ENCODE results near the gene ELFN2.
"Not testable (repeated sequence)": the region's sequence is repeated elsewhere in the genome, so short reads cannot be mapped to it uniquely, and the experiment has no call there.

ELFN2 gene

GRCh38 chr22:37427135-37427710 is at the start of gene ELFN2:
ELFN2 (minus strand) TSS chr22:37427479; CDS start chr22:37375534, 51,945 bp downstream.
- DNase-seq, result no peak

- DNase-seq, result no peak
These were observed 49.4 kb upstream of the ELFN2 start for GRCh38 chr22:37476389-37477329.

- no peak for DNase-seq
These were observed 47.3 kb upstream of the ELFN2 start for GRCh38 chr22:37474447-37475090.

GRCh38 chr22:37473437-37473946 is 46.2 kb upstream of the ELFN2 start:
- no peak for DNase-seq

- peak; percentile 16 to 55 (median 32) for DNase-seq
These were observed 45.2 kb upstream of the ELFN2 start for GRCh38 chr22:37472418-37473006.

GRCh38 chr22:37471727-37472417 is 44.6 kb upstream of the ELFN2 start:
- DNase-seq, result no peak

- no peak for DNase-seq
These were observed 42.8 kb upstream of the ELFN2 start for GRCh38 chr22:37470087-37470445.

- no peak for DNase-seq
These were observed 42.3 kb upstream of the ELFN2 start for GRCh38 chr22:37469416-37470086.

DNA sequence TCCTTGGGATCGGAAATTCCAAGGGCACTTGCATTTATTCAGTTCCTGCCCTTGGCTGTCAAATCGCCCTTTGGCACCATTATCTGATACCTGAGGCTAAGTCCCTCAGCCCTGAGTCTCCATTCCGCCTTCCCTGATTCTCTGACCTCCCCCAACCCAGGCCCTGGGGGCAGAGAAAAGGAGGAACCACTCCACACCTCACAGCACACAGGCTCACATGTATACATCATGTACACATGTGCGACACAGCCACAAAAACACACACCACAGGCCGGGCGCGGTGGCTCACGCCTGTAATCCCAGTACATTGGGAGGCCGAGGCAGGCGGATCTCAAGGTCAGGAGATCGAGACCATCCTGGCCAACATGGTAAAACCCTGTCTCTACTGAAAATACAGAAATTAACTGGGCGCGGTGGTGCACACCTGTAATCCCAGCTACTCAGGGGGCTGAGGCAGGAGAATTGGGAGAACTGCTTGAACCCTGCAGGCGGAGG is 41.0 kb upstream of the ELFN2 start:
- DNase-seq, result not testable (repeated sequence)

DNA sequence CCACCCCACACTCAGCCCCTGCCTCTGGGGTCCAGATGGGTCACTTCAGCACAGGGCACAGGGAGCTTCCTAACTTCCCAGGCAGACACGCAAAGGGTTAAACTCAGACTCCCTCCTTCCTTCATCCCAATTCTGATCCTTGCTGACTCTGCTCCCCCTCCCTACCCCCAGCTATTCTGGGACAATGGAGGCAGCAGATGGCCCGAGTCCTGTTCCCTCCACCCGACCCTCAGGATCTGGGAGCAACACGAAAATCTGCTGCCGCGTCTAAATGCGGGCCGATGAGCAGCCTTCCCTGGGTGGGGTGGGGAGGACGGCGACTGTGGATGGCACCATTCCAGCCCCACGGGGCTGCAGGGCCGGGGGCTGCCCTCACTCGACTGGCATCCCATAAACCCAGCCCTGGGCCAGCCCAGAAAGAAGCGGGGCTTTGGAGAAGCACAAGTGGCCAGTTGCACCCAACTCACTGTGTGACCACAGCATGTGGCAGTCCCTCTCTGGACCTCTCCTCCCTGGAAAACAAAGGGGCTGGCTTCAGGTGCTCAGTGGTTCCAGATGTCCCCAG is 40.2 kb upstream of the ELFN2 start:
- no peak for DNase-seq

GRCh38 chr22:37464181-37464580 is 36.9 kb upstream of the ELFN2 start:
- no peak for DNase-seq

DNA sequence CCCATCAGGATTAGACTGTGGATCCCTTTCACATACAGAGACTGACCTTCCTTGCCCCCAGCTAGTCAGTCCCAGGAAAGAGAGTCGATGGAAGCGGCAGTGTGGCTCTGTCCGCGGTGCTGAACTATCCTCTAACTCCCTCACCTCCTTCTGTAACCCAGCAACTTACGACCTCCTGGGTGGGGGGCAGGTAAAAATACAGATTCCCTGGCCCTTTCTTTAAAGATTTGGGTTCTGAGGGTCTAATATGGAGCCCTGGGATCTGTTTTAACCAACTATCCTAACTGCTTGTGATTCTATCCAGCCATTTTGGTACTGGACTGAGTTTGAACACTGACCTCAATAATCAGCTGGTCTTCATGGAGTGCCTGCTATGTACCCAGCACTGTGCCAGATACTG is 35.7 kb upstream of the ELFN2 start:
- no peak for DNase-seq

- no peak for DNase-seq
These were observed 35.2 kb upstream of the ELFN2 start for GRCh38 chr22:37462436-37462835.

GRCh38 chr22:37461961-37462360 is 34.7 kb upstream of the ELFN2 start:
- DNase-seq, result no peak

- no peak for DNase-seq
These were observed 33.4 kb upstream of the ELFN2 start for GRCh38 chr22:37460684-37461083.

- DNase-seq, result no peak
These were observed 31.9 kb upstream of the ELFN2 start for GRCh38 chr22:37459206-37459605.

DNA sequence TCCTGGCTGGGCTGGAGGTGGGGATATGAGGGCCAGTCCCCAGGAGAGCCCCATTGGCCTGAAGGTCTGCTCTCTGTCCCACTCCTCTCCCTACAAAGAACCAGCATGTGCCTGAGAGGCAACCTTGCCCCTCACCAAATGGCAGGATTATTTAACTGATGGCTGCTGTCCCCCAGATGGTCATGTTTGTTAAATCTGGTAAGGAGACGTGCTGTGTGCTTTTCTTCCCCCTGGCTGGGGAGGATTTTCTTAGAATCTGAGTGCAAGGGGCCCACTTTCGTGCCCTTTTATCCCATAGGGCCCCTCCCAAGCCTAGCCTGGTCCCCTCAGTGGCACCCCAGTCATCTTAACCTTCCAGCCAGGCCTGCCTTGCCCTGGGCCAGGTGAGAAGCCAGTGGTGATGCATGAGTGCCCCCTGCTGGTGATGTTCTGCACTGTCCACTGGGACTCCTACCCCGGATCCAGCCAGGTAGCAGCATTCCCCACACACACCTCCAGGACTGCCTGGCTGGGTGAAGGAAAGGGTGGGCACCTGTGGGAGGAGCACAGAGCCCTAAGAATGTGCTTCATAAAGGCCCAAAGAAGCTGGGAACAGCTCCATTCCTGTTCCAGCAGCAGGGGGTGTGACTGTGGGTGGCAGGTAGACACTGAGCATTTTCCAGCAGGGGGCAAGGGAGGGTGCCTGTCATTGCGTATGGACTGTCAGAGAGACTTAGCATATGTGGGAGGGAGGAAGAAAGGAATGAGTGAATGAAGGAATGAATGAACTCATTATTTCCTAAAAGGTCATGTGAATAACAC is 30.0 kb upstream of the ELFN2 start:
- DNase-seq, result peak; percentile 50 to 87 (median 76)

DNA sequence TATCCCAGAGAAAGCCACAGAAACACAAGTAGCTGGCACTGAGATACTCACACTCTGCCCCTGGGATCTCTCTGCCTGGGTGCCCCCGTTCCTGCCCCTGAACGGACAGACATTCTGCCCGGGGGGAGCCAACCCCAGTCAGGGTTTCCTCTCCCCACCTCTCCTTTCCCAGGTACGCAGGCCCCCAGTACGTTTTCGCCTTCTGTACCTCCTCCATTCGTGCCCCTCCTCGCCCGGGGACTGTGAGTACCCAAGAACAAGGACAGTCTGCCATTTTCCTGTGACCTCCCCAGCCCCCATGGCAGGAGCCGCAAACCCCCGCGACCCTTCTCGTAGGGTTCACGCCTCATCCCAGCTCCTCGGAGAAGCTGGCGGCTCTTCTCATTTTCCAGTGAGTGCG is 29.1 kb upstream of the ELFN2 start:
- no peak for DNase-seq

DNA sequence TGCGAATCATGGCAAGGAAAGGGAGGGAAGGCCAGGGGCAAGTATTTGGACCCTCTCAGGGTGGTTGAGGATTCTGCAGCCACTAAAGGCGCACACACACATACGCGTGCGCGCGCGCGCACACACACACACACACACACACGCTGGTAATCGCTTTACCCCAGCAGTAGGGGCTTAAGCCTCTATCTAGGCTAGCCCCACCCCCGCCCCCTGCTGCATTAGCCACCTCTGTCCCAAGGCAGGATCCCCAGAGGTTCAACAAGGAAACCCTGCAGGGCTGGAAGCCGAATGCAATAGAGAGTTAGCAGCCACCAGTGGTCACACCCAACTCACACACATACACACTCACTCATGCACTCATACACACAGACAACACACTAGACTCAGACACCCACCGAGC is 28.6 kb upstream of the ELFN2 start:
- DNase-seq, result no peak

- DNase-seq, result no peak
These were observed 27.8 kb upstream of the ELFN2 start for GRCh38 chr22:37454857-37455686.
